HG03108 (cell line): ENCODE results near the gene MAP2.
"Not testable (repeated sequence)": the region's sequence is repeated elsewhere in the genome, so short reads cannot be mapped to it uniquely, and the experiment has no call there.

Source experiments
- ATAC-seq: cut with Tn5 transposase; IDR thresholded peaks from one replicate; pipeline ENCODE4 v1.9.1; 2021; ENCODE audit warnings: moderate library complexity; ENCODE audit not compliant: unreplicated experiment

The MAP2 gene

GRCh38 chr2:209473930-209474419 is 50.1 kb downstream of the MAP2 start:
- ATAC-seq: no peak

GRCh38 chr2:209474960-209475359 is 51.1 kb downstream of the MAP2 start:
- ATAC-seq: no peak

- no peak for ATAC-seq
Measured at GRCh38 chr2:209476367-209477208, 52.7 kb downstream of the MAP2 start.

GRCh38 chr2:209492296-209492695 is 68.4 kb downstream of the MAP2 start:
- ATAC-seq: not testable (repeated sequence)

GRCh38 chr2:209495068-209495620 is 71.3 kb downstream of the MAP2 start:
- not testable (repeated sequence) for ATAC-seq

- ATAC-seq: no peak
Measured at GRCh38 chr2:209495855-209496585, 72.2 kb downstream of the MAP2 start.

GRCh38 chr2:209496586-209496982 is 72.7 kb downstream of the MAP2 start:
- ATAC-seq: no peak

GRCh38 chr2:209498614-209499013 is 74.8 kb downstream of the MAP2 start:
- no peak for ATAC-seq

GRCh38 chr2:209499069-209499468 is 75.2 kb downstream of the MAP2 start:
- no peak for ATAC-seq

GRCh38 chr2:209501579-209501978 is 77.7 kb downstream of the MAP2 start:
- ATAC-seq: no peak

GRCh38 chr2:209505410-209505809 is 81.6 kb downstream of the MAP2 start:
- ATAC-seq: no peak

- ATAC-seq: no peak
Measured at GRCh38 chr2:209508255-209508654, 84.4 kb downstream of the MAP2 start.

GRCh38 chr2:209511637-209512036 is 87.8 kb downstream of the MAP2 start:
- no peak for ATAC-seq

- ATAC-seq: no peak
Measured at GRCh38 chr2:209512971-209513370, 89.1 kb downstream of the MAP2 start.

- ATAC-seq: no peak
Measured at GRCh38 chr2:209517436-209517835, 93.6 kb downstream of the MAP2 start.

GRCh38 chr2:209519271-209519670 is 95.4 kb downstream of the MAP2 start:
- ATAC-seq: no peak

- ATAC-seq: no peak
Measured at GRCh38 chr2:209519906-209520305, 96.1 kb downstream of the MAP2 start.

- no peak for ATAC-seq
Measured at GRCh38 chr2:209523041-209523740, 99.3 kb downstream of the MAP2 start.

- no peak for ATAC-seq
Measured at GRCh38 chr2:209523867-209524266, 100.0 kb downstream of the MAP2 start.

- no peak for ATAC-seq
Measured at GRCh38 chr2:209525331-209525730, 101.5 kb downstream of the MAP2 start.

GRCh38 chr2:209525834-209526281 is 102.0 kb downstream of the MAP2 start:
- no peak for ATAC-seq
